Left lobe of liver (tissue), 2 donors: ENCODE results near the gene ZNF408. TPM values are rescaled to one million over a fixed set of nuclear protein-coding genes. Genes with fewer than 3 reads are reported as not detected.

Experiments
- ATAC-seq: fragments of 200-7000 bp; cut with Tn5 transposase; one replicate; pipeline ENCODE4 v1.9.1; 2020; ENCODE audit warnings: mild to moderate bottlenecking, moderate library complexity
- DNase-seq: peaks from one replicate; pipeline ENCODE4 v3.0.0-alpha.2; 2020; ENCODE audit warnings: low spot score
- total RNA-seq: library from RNA; stranded (reverse); gene quantifications from one replicate; pipeline ENCODE4 v1.2.1, GENCODE V29; 2021
- donor health status: DM: no; HTN: no; CAD: no; lungs with moderate emphysema.
- donor health status: DM: no; HTN: yes; CAD: no.

ZNF408 gene
- total RNA-seq, 1 donor from 2014 or later: 9.4 TPM

DNA sequence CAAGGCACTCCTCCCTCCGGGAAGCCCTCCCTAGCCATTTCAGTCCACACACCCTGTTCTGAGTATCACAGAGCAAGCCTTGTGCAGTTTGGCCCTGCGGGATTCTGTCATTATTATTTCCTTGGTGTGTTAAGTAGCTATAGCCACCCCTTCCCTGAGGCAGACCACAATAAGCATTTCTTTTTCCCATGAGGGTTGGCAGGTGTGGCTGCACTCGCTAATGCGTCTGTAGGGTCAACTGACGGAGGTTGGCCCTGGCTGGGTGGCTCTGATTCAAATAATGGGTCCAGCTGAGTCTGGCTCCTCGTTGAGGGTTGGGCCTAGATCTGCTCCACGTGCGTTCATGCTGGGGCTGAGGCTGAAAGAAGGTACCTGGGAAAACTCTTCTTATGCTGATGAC lies 23.3 kb downstream of the ZNF408 start:
- peak; percentile 41 for ATAC-seq
- DNase-seq: no peak

DNA sequence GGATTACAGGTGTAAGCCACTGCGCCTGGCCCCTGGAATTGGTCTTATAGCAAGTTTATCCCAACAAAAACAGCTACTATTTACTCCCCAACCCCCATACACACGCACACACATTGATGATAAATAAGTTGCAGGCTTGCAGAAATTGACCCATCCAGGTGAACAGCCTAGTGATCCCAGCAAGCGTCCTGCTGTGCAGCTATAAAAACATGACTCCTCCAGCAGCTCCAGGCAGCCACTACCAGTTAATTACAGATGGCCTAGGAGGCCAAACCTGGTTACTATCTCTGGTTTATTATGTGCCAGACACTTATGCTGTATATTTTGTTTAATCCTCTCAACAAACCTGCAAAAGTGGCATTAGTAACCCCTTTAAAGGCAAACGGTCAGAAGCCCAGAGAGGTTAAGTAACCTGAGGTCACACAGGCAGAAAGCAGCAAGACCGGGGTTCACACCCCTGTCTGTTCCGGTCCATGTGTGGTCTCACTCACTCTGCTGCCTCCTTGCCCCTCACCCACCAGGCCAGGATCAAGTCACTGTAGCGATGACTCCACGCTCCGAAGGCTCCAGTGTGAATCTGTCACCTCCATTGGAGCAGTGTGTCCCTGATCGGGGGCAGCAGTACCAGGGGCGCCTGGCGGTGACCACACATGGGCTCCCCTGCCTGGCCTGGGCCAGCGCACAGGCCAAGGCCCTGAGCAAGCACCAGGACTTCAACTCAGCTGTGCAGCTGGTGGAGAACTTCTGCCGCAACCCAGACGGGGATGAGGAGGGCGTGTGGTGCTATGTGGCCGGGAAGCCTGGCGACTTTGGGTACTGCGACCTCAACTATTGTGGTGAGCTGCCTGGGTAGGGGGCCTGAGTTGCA lies 24.7 kb downstream of the ZNF408 start:
- DNase-seq (no peak), ATAC-seq (no peak)

DNA sequence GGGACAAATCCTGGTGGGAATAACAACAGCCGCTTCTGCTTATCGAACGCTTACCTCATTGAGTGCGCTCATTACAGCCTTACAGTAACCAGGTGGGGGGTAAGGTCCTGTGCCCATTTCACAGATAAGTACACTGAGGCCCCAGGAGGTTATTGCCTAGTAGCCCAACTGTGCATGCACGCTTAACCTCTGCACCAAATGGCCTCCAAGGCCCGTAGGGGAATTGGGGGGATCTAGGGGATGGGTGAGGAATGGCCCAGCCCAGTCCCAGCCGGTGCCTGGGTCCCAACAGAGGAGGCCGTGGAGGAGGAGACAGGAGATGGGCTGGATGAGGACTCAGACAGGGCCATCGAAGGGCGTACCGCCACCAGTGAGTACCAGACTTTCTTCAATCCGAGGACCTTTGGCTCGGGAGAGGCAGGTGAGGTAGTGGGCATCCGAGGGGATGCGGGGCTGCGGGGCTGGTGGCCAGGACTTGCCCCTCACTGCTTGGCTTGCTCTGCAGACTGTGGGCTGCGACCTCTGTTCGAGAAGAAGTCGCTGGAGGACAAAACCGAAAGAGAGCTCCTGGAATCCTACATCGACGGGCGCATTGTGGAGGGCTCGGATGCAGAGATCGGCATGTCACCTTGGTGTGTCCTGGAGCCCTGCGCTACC lies 25.5 kb downstream of the ZNF408 start:
- DNase-seq: no peak
- ATAC-seq: peak; percentile 3

DNA sequence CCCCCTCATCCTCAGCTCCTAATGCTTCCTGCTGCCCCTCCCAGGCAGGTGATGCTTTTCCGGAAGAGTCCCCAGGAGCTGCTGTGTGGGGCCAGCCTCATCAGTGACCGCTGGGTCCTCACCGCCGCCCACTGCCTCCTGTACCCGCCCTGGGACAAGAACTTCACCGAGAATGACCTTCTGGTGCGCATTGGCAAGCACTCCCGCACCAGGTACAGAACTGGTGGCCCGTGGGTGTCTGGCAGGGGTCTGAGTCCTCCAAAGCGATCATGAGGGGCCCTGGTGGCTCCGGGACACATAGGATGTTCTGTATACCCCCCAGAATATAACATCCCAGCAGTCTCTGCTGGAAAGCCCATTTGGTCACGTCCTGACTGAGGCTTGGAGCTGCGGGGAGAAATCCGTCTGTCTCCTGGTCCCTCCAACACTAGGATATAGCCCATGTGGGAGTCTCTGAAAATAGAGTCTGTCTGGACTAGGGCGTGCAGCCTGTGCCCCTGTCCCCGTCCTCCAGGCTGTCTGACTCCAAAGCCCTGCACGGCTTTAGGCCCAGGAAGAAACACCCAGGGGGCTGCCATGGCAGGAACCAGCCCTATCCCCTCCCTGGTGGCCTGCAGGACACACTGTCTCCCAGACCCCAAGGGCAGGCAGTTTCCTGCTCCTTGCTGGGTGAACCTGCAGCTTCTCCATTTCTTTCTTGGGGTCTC lies 27.3 kb downstream of the ZNF408 start:
- ATAC-seq (no peak), DNase-seq (no peak)

DNA sequence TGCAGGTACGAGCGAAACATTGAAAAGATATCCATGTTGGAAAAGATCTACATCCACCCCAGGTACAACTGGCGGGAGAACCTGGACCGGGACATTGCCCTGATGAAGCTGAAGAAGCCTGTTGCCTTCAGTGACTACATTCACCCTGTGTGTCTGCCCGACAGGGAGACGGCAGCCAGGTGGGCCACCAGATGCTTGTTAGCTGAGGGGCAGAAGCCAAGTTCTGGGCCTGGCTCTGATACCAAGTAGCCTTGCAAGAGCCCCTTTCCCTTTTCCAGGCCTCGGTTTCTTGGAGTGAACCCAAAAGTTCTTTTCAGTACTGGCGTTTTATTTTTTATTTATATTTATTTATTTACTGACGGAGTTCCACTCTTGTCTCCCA lies 27.8 kb downstream of the ZNF408 start:
- ATAC-seq: no peak
- no peak for DNase-seq

DNA sequence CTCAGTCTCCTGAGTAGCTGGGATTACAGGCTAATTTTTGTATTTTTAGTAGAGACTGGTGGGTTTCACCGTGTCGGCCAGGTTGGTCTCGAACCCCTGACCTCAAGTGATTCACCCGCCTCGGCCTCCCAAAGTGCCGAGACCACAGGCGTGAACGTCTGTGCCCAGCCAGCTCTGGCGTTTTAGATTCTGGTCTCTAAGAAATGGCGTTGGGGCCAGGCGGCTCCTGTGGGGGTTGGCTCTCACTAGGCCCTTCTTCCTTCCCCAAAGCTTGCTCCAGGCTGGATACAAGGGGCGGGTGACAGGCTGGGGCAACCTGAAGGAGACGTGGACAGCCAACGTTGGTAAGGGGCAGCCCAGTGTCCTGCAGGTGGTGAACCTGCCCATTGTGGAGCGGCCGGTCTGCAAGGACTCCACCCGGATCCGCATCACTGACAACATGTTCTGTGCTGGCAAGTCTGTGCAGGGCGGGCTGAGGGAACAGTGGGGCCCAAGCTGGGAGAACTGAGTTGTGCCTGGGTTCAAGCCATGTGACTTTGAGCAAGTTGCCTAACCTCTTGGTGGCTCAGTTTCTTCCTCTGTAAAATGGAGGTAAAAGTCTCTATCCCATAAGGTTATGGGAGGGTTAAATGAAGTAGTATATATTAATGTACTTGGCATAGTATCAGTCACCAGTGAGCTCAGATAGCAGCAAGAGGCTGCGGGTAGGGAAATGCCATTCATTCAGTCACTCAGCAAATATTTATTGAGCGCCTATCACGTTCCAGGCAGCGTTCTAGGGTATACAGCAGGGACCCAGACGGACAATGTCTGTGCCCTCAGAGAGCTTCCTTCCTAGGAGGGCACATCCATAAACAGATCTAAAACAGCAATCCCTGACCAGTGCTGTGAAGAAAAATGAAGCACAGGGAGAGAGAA lies 28.5 kb downstream of the ZNF408 start:
- ATAC-seq (peak; percentile 7), DNase-seq (no peak)

DNA sequence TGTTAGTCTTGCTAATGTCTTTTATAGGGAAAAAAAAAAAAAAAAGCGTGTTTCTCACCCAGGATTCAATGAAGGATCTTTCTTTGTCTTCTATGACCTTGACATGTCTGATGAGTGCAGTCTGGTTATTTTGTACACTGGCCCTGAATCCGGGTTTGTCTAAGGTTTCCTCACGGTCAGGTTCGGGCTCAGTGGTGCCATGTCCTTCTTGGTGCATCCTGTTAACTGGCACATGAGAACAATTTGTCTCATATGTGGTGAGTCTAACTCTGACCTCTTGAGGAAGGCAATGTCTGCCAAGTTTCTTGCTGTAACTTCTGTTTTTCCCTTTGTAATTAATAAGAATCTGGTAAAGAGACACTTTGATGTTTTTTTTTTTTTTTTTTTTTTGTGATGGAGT lies 30.7 kb downstream of the ZNF408 start:
- DNase-seq (no peak), ATAC-seq (no peak)

DNA sequence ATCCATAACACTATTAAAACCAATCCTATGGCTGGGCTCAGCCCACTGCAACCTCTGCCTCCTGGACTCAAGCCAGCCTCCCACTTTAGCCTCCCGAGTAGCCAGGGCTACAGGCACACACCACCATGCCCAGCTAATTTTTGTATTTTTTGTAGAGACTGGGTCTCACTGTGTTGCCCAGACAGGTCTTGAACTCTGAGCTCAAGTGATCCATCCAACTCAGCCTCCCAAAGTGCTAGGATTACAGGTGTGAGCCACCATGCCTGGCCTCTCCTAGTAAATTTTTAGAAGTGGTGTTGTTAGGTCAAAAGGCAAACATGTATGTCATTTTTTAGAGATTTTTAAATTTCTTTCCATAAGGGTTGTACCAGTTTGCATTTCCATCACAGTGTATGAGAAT lies 32.4 kb downstream of the ZNF408 start:
- ATAC-seq (no peak), DNase-seq (no peak)

DNA sequence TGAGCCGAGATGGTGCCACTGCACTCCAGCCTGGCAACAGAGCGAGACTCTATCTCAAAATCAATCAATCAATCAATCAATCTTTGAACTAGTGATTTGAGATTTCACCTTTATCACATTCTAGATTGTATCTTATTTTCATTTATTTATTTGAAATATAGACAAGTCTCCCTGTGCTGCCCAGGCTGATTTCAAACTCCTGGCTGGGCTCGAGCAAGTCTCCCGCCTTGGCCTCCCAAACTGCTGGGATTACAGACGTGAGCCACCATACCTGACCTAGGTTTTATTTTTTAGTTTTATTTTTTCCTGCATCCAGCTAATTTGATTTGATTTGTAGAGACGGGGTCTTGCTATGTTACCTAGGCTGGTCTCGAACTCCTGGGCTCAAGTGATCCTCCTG lies 35.3 kb downstream of the ZNF408 start:
- no peak for DNase-seq
- no peak for ATAC-seq

DNA sequence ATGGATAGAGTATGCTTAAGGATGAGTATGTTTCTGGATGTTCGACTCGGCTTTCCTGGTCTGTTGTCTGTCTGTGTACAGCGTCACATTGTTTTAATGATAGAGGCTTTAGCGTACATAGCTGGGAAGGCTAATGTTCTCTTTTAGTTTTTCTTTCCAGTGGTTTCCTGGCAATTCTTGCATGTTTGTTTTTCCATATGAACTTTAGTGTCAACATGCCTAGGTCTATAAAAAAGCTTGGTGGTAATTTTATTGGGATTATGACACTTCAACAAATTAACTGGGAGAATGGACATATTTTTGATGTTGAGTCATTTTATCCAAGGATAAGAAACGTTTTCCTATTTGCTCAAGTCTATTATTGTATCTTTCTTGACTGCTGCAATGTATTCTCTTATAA lies 35.8 kb downstream of the ZNF408 start:
- DNase-seq (no peak), ATAC-seq (peak; percentile 40)

DNA sequence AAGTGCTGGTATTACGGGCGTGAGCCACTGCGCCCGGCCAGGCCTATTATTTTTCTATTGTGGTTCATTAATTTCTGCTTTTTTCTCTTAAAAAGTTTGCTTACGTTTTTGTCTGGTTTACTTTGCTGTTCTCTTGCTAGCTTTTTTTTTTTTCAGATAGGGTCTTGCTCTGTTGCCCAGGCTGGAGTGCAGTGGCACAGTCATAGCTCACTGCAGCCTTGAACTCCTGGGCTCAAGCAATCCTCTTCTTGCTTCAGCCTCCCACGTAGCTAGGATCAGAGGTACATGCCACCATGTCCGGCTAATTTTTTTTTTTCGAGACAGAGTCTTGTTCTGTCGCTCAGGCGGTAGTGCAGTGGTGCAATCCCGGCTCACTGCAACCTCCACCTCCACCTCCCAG lies 36.9 kb downstream of the ZNF408 start:
- DNase-seq (peak; percentile 26), ATAC-seq (no peak)

DNA sequence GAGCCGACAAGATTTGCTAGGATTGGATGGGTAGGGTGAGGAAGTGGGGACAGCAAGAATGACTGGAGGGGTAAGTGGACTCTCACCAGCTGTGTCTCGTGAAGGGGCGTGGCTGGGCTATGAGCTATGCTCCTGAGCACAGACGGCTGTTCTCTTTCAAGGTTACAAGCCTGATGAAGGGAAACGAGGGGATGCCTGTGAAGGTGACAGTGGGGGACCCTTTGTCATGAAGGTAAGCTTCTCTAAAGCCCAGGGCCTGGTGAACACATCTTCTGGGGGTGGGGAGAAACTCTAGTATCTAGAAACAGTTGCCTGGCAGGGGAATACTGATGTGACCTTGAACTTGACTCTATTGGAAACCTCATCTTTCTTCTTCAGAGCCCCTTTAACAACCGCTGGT lies 38.1 kb downstream of the ZNF408 start:
- ATAC-seq (no peak), DNase-seq (no peak)

DNA sequence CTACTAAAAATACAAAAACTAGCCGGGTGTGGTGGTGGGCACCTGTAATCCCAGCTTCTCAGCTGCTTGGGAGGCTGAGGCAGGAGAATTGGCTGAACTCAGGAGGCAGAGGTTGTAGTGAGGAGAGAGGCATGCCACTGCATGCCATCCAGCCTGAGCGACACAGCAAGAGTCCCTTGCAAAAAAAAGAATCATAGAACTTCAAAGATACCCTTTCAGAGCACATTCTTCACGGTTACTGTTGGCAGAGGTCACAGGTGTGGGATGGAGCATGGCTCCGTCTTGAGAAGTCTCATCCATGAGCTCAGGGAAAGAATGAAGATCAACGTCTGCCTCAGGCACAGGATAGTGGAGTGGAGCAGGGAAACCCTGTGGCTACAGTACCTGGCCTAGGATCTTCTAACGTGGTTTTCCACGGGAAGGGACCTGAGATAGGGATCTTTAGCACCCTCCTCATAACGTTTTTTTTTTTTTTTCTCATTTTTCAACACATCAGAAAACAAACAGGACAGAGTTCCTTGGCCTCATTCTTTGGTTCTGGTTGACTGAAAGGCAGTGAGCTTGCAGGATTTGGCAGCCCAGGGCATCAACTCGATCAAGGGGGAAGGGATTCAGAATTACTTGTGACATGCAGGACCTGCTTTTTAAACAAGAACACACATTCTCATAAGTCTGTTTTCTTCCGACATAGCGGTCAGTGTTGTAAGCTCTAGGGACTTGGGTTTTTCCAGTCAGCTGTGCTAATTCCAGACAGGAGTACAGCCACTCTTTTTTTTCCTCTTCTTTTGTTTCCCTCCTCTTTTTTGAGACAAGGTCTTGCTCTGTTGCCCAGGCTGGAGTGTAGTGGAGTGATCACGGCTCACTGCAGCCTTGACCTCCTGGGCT lies 41.0 kb downstream of the ZNF408 start:
- ATAC-seq (peak; percentile 3), DNase-seq (no peak)

DNA sequence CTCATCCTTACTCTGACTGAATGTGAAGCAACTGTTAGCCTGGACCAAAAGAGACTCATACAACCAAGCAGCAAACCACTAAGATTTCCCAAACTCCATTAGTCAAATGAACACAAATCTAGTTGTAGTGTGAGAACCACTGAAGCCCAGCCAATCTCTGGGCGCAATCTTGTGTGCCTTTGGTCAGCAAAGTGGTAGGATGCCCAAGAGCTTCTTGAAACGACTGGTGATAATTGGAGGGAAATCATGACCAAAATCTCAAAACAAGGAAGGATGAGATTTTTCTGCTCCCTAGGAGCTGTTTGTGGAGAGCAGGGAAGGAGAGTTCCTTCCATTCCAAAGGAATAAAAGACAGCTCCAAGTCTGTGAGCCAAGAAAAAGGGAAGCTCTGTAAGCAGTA lies 42.2 kb downstream of the ZNF408 start:
- no peak for ATAC-seq

DNA sequence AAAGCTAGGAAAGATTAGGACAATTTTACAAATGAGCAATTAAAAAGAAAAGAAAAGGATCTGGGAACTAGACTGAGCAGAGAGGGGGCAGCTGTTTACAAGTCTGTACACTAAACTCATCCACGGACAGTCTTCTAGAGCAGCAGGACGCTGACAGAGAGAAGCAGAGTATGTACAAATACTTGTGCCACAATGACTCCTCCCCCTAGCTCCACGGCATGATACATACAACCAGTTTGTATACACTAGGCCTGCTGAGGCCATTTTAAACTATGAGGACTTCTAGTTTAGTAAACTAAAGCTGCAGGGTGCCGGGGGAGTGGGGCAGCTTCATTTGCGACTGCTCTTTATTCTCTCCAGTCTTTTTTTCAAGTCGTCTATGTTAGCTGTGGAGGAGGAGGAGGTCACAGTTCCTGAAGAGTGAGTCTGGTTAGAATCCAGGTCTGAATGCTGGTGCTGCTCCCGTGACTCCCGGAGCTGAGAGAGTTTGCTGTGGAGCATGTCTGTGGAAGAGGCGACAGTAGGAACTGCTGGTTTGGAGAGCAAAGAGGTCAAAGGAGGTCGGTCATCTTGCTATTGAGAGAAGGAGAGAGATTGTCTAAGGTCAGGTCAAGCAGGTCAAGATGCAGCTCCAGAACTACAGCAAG lies 43.0 kb downstream of the ZNF408 start:
- DNase-seq (no peak), ATAC-seq (peak; percentile 8)

More for the DNA sequence above, 42.2 kb downstream of the ZNF408 start:
- DNase-seq: no peak

DNA sequence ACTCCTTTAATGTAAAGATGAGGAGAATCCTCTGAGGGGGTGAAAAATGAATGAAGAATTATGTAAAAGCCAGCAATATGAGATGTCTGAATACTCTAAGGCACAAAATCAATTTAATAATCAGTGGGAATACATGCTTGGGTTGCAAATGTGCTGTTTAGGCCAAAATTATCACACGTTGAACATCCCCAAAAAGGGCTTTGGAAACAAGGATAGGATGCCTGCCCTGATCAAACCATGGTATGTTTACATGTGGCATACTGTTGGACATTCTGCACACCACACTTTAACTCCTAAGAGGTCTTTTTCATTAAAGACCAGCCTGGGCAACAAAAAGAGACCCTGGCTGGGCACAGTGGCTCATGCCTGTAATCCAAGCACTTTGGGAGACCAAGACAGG lies 44.5 kb downstream of the ZNF408 start:
- ATAC-seq: peak; percentile 13
- no peak for DNase-seq

DNA sequence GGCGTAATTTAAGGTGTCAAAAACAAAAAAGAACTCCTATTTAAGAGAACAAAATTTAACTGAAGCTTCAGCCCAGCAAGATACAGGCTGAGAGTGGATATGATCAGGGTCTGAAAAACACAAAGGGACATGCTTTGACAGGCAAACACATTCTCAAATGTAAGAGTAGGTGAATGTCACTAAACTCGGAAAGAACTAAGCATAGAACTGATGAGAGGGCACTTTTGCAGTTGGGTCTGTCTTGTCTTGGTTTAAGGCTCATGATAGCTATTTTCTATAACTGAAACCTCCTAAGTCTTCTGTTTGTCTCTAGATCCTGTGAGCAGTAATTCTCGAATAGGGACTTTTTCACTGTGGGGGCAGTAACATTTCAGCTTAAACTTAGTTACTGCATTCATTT lies 45.2 kb downstream of the ZNF408 start:
- peak; percentile 14 for ATAC-seq
- DNase-seq: no peak

DNA sequence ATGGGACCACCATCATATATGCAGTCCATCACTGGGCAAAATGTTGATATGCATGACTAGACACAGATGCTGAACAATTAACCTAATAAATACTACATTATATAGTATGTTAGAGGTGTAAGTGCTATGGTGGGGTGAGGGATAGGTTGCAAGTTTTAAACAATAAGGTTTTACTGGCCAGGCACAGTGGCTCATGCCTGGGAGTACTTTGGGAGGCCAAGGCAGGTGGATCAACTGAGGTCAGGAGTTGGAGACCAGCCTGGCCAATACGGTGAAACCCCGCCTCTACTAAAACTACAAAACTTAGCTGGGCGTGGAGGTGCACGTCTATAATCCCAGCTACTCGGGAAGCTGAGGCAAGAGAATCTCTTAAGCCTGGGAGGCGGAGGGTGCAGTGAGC lies 46.3 kb downstream of the ZNF408 start:
- DNase-seq (no peak), ATAC-seq (peak; percentile 12)
